ENCODE data around the gene SFTA2. TPM values are rescaled to one million over a fixed set of nuclear protein-coding genes. Genes with fewer than 3 reads are reported as not detected.
"Not testable (repeated sequence)": the region's sequence is repeated elsewhere in the genome, so short reads cannot be mapped to it uniquely, and the experiment has no call there.

The SFTA2 gene
- total and polyA plus RNA-seq, 2 donors (not counting 1 experiment from before 2014, with no cell fraction given), result not detected

- Histone ChIP-seq H3K4me3 (ENCODE audit: control extremely low read depth in 1 of 5, extremely low read depth in 1 of 5, insufficient read depth in 1 of 5, low read depth in 2 of 5, low read length in 4 of 5) (no peak overlapping the region), H3K79me2 (ENCODE audit: control insufficient read depth, insufficient read depth, low read length) (no peaks in the 10 kb centered on the region), H3K27ac (ENCODE audit: low read length in 2 of 2) (no peak overlapping the region), H3K4me2 (replicated peaks; ENCODE audit: low read depth, low read length, poor library complexity, severe bottlenecking) (no peak overlapping the region), H3K36me3 (replicated peaks in 1 of 2; ENCODE audit: control extremely low read depth in 1 of 2, control insufficient read depth in 1 of 2, extremely low read depth in 1 of 2, insufficient read depth in 2 of 2, low read length in 1 of 2) (peaks cover 2 to 36% of the 10 kb centered on the region in 2 experiments), H4K20me1 (ENCODE audit: control insufficient read depth, insufficient read depth, low read length, poor library complexity, severe bottlenecking) (no peaks in the 10 kb centered on the region), H3K9me3 (ENCODE audit: control extremely low read depth in 1 of 3, control insufficient read depth in 2 of 3, insufficient read depth in 1 of 3, low read length in 2 of 3) (peaks cover 0 to 11% (median 6%) of the 10 kb centered on the region in 3 donors), H3K4me1 (ENCODE audit: control insufficient read depth in 2 of 2, insufficient read depth in 2 of 2, low read length in 2 of 2) (no peaks in the 10 kb centered on the region), H3K27me3 (replicated peaks in 1 of 4; ENCODE audit: control extremely low read depth in 1 of 4, control insufficient read depth in 3 of 4, insufficient read depth in 4 of 4, low read length in 3 of 4) (no peaks in the 10 kb centered on the region), H2AFZ (ENCODE audit: insufficient read depth, low read depth, low read length, poor library complexity, severe bottlenecking) (no peak overlapping the region), H3K9ac (ENCODE audit: low read length) (no peak overlapping the region)
- CTCF ChIA-PET, result no interaction called here
- Mint-ChIP-seq H3K4me1 (no peaks in the 10 kb centered on the region), H3K27ac (no peak overlapping the region), H3K9me3 (ENCODE audit: insufficient read depth) (peaks cover 6% of the 10 kb centered on the region), H3K4me3 (no peak overlapping the region), H3K27me3 (no peaks in the 10 kb centered on the region)
- WGBS (ENCODE audit: insufficient coverage), result 100% methylated on average over 2 of the region's 4 CpGs
- DNase-seq (no peak), ATAC-seq (ENCODE audit: low read depth) (no peak)
- intact Hi-C loops (cut with micrococcal nuclease), result no loop called here
- TF ChIP-seq EZH2 (IDR thresholded peaks at IDR 0.05; ENCODE audit: borderline replicate concordance, insufficient read depth, low read depth, low read length, poor library complexity, severe bottlenecking), result no peak
- TF ChIP-seq, protein P1, sequence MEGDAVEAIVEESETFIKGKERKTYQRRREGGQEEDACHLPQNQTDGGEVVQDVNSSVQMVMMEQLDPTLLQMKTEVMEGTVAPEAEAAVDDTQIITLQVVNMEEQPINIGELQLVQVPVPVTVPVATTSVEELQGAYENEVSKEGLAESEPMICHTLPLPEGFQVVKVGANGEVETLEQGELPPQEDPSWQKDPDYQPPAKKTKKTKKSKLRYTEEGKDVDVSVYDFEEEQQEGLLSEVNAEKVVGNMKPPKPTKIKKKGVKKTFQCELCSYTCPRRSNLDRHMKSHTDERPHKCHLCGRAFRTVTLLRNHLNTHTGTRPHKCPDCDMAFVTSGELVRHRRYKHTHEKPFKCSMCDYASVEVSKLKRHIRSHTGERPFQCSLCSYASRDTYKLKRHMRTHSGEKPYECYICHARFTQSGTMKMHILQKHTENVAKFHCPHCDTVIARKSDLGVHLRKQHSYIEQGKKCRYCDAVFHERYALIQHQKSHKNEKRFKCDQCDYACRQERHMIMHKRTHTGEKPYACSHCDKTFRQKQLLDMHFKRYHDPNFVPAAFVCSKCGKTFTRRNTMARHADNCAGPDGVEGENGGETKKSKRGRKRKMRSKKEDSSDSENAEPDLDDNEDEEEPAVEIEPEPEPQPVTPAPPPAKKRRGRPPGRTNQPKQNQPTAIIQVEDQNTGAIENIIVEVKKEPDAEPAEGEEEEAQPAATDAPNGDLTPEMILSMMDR (IDR thresholded peaks at IDR 0.05), result no peak
- POLR2A ChIA-PET, result no interaction called here
Observed at GRCh38 chr6:30926644-30927043, 5.3 kb downstream of the SFTA2 start.

DNA sequence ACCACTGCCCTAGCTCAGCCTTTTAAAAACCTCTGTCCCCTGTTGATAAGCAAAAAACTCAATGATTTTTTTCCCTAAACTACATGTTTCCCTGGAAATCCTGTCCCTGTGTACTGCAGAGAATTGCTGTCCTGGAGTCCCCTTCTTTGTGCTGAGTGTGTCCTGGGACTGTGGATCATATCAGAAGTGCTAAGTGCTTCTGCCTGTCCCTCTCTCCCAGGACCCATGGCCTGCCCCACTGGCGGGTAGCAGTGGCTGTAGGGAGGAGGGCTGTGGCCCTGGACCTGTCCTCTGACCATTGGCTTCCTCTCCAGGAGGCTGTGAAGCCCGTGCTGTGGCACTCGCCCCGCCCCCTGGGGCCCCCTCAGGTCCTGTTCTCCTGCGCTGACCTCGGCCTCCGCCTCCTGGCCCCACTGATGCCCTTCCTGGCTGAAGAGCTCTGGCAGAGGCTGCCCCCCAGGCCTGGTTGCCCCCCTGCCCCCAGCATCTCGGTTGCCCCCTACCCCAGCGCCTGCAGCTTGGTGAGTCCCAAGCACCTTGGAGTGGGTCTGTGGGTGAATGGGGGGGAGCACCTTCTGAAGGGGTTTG lies 7.8 kb downstream of the SFTA2 start:
- WGBS (ENCODE audit: insufficient coverage), result 97% methylated on average over 8 of the region's 9 CpGs
- H2AFZ ChIP-seq (ENCODE audit: insufficient read depth, low read depth, low read length, poor library complexity, severe bottlenecking); H3K4me2 ChIP-seq (replicated peaks; ENCODE audit: low read depth, low read length, poor library complexity, severe bottlenecking); H3K27me3 ChIP-seq (replicated peaks in 1 of 4; ENCODE audit: control extremely low read depth in 1 of 4, control insufficient read depth in 3 of 4, insufficient read depth in 4 of 4, low read length in 3 of 4); H3K4me3 Mint-ChIP-seq; H3K4me3 ChIP-seq (ENCODE audit: control extremely low read depth in 1 of 5, extremely low read depth in 1 of 5, insufficient read depth in 1 of 5, low read depth in 2 of 5, low read length in 4 of 5); CTCF ChIA-PET; intact Hi-C loops (cut with micrococcal nuclease); H3K9me3 Mint-ChIP-seq (ENCODE audit: insufficient read depth); ATAC-seq (ENCODE audit: low read depth); POLR2A ChIA-PET; H3K79me2 ChIP-seq (ENCODE audit: control insufficient read depth, insufficient read depth, low read length); H3K4me1 Mint-ChIP-seq; H3K9ac ChIP-seq (ENCODE audit: low read length); H3K27me3 Mint-ChIP-seq; DNase-seq; H3K27ac Mint-ChIP-seq; H3K9me3 ChIP-seq (ENCODE audit: control extremely low read depth in 1 of 3, control insufficient read depth in 2 of 3, insufficient read depth in 1 of 3, low read length in 2 of 3); H4K20me1 ChIP-seq (ENCODE audit: control insufficient read depth, insufficient read depth, low read length, poor library complexity, severe bottlenecking); H3K4me1 ChIP-seq (ENCODE audit: control insufficient read depth in 2 of 2, insufficient read depth in 2 of 2, low read length in 2 of 2); H3K27ac ChIP-seq (ENCODE audit: low read length in 2 of 2): not testable (repeated sequence)
- H3K36me3 ChIP-seq (replicated peaks in 1 of 2; ENCODE audit: control extremely low read depth in 1 of 2, control insufficient read depth in 1 of 2, extremely low read depth in 1 of 2, insufficient read depth in 2 of 2, low read length in 1 of 2), result peaks cover 4 to 61% of the 10 kb centered on the region in 2 experiments

Measured in B cell (primary cell).